Measurements from ENCODE around the gene APOD.
A peak's percentile ranks its signal among the peaks of the same experiment; 100 is the strongest.

The APOD gene

GRCh38 chr3:195522254-195523023 is 61.3 kb downstream of the APOD start:
- peak; percentile 22 to 72 (median 40) for DNase-seq
